GM10248 (cell line): ENCODE data around the gene ZDHHC14.

Source experiments
- CTCF ChIA-PET: fragments of 300-600 bp; sonication (Branson Sonifier 250); formaldehyde crosslinking; extraction: SDS; loops from one replicate; lab custom pipeline; 2021; ENCODE audit warnings: antibody characterized with exemption; lab: Yijun Ruan, JAX
- POLR2A ChIA-PET: fragments of 350-650 bp; sonication (Branson Sonifier 250); formaldehyde crosslinking; extraction: SDS; loops from one replicate; lab custom pipeline; 2020; ENCODE audit warnings: antibody characterized with exemption; lab: Yijun Ruan, JAX
- DNase-seq: peaks from one replicate; pipeline ENCODE4 v3.0.0; 2012; ENCODE audit errors: extremely low spot score
- CTCF ChIP-seq: IDR thresholded peaks from 2 replicates; pipeline ENCODE4 v1.5.1; 2012; ENCODE audit warnings: mild to moderate bottlenecking, low read depth; ENCODE audit errors: extremely low read depth, missing control alignments, control extremely low read depth

ZDHHC14 gene

GRCh38 chr6:157651731-157652490 lies 270.9 kb downstream of the ZDHHC14 start:
- no peak for TF ChIP-seq CTCF
- ChIA-PET POLR2A (no interaction called here), CTCF (interaction anchor here (1.9 kb wide), 1 partner anchor 15 kb away, joined by 5 read pairs; no protein-coding TSS in a partner anchor)
- no peak for DNase-seq

GRCh38 chr6:157652601-157653363 lies 271.8 kb downstream of the ZDHHC14 start:
- no peak for DNase-seq
- POLR2A ChIA-PET: no interaction called here
- CTCF ChIA-PET: interaction anchor here (1.9 kb wide), 1 partner anchor 14 kb away, joined by 5 read pairs; no protein-coding TSS in a partner anchor
- TF ChIP-seq CTCF: no peak

- CTCF ChIA-PET: interaction anchor here (1.9 kb wide), 1 partner anchor 13 kb away, joined by 5 read pairs; no protein-coding TSS in a partner anchor
- DNase-seq: no peak
- no peak for TF ChIP-seq CTCF
- POLR2A ChIA-PET: no interaction called here
Observed at GRCh38 chr6:157653521-157653920, 272.5 kb downstream of the ZDHHC14 start.

DNA sequence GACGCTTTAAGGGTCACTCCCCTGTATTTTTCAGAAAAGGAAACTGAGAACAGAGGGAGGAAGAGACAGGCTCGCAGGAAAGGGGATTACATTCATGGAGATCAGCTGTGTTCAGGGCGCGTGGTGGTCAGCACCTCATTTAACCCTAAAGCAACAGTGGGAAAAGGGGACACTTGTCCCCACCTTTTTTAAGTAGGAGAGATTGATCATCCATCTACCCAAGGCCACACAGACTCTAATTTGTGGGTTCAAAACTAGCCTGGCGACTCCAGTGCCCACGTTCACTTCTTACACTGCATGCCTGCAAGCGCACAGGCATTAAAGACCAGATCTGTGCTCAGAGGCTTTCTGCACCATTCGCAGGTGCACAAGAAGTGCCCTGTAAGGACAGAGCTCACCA lies 274.1 kb downstream of the ZDHHC14 start:
- no peak for TF ChIP-seq CTCF
- ChIA-PET POLR2A (no interaction called here), CTCF (interaction anchor here (3.5 kb wide), 1 partner anchor 12 kb away, joined by 27 read pairs; no protein-coding TSS in a partner anchor)
- DNase-seq: no peak

- ChIA-PET POLR2A (no interaction called here), CTCF (interaction anchor here (1.5 to 3.5 kb wide), 2 partner anchors 10 to 19 kb away, joined by 4 to 27 read pairs; no protein-coding TSS in a partner anchor)
- TF ChIP-seq CTCF: no peak
- DNase-seq: no peak
Observed at GRCh38 chr6:157656437-157656997, 275.5 kb downstream of the ZDHHC14 start.

GRCh38 chr6:157657754-157658153 lies 276.8 kb downstream of the ZDHHC14 start:
- no peak for TF ChIP-seq CTCF
- ChIA-PET POLR2A (no interaction called here), CTCF (interaction anchor here (3.5 kb wide), 1 partner anchor 9 kb away, joined by 27 read pairs; no protein-coding TSS in a partner anchor)
- DNase-seq: no peak
